OCI-LY7 (cell line): ENCODE data around the gene TCF23. TPM values are rescaled to one million over a fixed set of nuclear protein-coding genes. Genes with fewer than 3 reads are reported as not detected.

Source experiments
- BruUV-seq: library from RNA; stranded (reverse); fragments of 400-500 nt; replicated peaks from 2 replicates; lab custom pipeline; 2021; lab: Mats Ljungman, UMichigan
- CTCF ChIA-PET: fragments of 300-600 bp; sonication (Branson Sonifier 250); formaldehyde crosslinking; loops from one replicate; lab custom pipeline; 2022; ENCODE audit warnings: antibody characterized with exemption; ENCODE audit not compliant: unreplicated experiment; lab: Charles Lee
- POLR2A ChIA-PET: fragments of 300-600 bp; sonication (Branson Sonifier 250); formaldehyde crosslinking; loops from one replicate; lab custom pipeline; 2022; ENCODE audit warnings: antibody characterized with exemption; lab: Charles Lee
- DNase-seq: peaks from one replicate; pipeline ENCODE4 v3.0.0-alpha.2; 2015; ENCODE audit warnings: low spot score
- H2AFZ ChIP-seq: fragments of 200-600 bp; sonication (generic), shearing (Covaris generic); 2 replicates; pipeline ENCODE4 v1.6.1; 2014; ENCODE audit warnings: mild to moderate bottlenecking, antibody characterized with exemption, low read length, moderate library complexity
- H3K27ac ChIP-seq: fragments of 200-600 bp; sonication (generic); 2 replicates; pipeline ENCODE4 v1.5.1; 2014; ENCODE audit warnings: mixed run types, low read depth, mild to moderate bottlenecking, moderate library complexity, low read length, inconsistent platforms; ENCODE audit not compliant: poor library complexity, severe bottlenecking
- H3K36me3 ChIP-seq: fragments of 200-600 bp; sonication (generic); 2 replicates; pipeline ENCODE4 v1.6.1; 2014; ENCODE audit warnings: mild to moderate bottlenecking, antibody characterized with exemption, low read length, moderate library complexity, mixed read lengths; ENCODE audit not compliant: insufficient read depth
- H3K4me1 ChIP-seq: fragments of 200-600 bp; sonication (generic); 2 replicates; pipeline ENCODE4 v1.5.1; 2014; ENCODE audit warnings: mild to moderate bottlenecking, low read length; ENCODE audit not compliant: insufficient read depth, poor library complexity, severe bottlenecking
- H3K4me2 ChIP-seq: fragments of 200-600 bp; sonication (generic); 2 replicates; pipeline ENCODE4 v1.6.1; 2014; ENCODE audit warnings: mild to moderate bottlenecking, low read length
- H3K4me3 ChIP-seq: fragments of 200-600 bp; sonication (generic); 2 replicates; pipeline ENCODE4 v1.5.1; 2014; ENCODE audit warnings: mild to moderate bottlenecking, low read depth, low read length; ENCODE audit not compliant: poor library complexity, severe bottlenecking
- H3K79me2 ChIP-seq: fragments of 200-600 bp; sonication (generic); 2 replicates; pipeline ENCODE4 v1.6.1; 2016; ENCODE audit warnings: low read depth, mild to moderate bottlenecking, low read length, moderate library complexity, mixed read lengths; ENCODE audit not compliant: insufficient read depth
- H3K9me2 ChIP-seq: fragments of 200-600 bp; sonication (generic); 2 replicates; pipeline ENCODE4 v1.6.1; 2016; ENCODE audit warnings: mild to moderate bottlenecking, low read length, mixed read lengths; ENCODE audit not compliant: insufficient read depth
- H3K9me3 ChIP-seq: fragments of 200-600 bp; sonication (generic); 2 replicates; pipeline ENCODE4 v1.6.1; 2014; ENCODE audit warnings: mild to moderate bottlenecking, mixed run types, low read length, mixed read lengths
- H4K20me1 ChIP-seq: fragments of 200-600 bp; sonication (generic); 2 replicates; pipeline ENCODE4 v1.6.1; 2014; ENCODE audit warnings: mild to moderate bottlenecking, antibody characterized with exemption, low read length, moderate library complexity, mixed read lengths; ENCODE audit not compliant: insufficient read depth
- CTCF ChIP-seq: fragments of 200-600 bp; sonication (generic); conservative IDR thresholded peaks from 2 replicates; pipeline ENCODE4 v1.5.1; 2014; ENCODE audit warnings: mild to moderate bottlenecking, antibody characterized with exemption, low read length, moderate library complexity, mixed read lengths
- EZH2phosphoT487 ChIP-seq: fragments of 200-600 bp; sonication (generic); IDR thresholded peaks from 2 replicates; pipeline ENCODE4 v1.6.1; 2018; ENCODE audit warnings: low read depth, borderline replicate concordance, mild to moderate bottlenecking, mixed run types, antibody characterized with exemption, low read length, moderate library complexity, mixed read lengths
- intact Hi-C: fragments of 100-400 bp; cut with micrococcal nuclease; formaldehyde crosslinking; loops from one replicate; pipeline ENCODE4 v1.10.0; 2022; ENCODE audit not compliant: unreplicated experiment
- total RNA-seq, 2 experiments: library from RNA; depleted of rRNA in 1 of 2; stranded (reverse); fragments of >200 nt in 1 of 2; shearing (Covaris generic) in 1 of 2; gene quantifications; 2 replicates each; pipeline ENCODE4 v1.2.3, GENCODE V29; 2014 to 2022

TCF23 gene
- total RNA-seq, 2 experiments from 2014 or later, result 0.25 TPM; not detected in 1

DNA sequence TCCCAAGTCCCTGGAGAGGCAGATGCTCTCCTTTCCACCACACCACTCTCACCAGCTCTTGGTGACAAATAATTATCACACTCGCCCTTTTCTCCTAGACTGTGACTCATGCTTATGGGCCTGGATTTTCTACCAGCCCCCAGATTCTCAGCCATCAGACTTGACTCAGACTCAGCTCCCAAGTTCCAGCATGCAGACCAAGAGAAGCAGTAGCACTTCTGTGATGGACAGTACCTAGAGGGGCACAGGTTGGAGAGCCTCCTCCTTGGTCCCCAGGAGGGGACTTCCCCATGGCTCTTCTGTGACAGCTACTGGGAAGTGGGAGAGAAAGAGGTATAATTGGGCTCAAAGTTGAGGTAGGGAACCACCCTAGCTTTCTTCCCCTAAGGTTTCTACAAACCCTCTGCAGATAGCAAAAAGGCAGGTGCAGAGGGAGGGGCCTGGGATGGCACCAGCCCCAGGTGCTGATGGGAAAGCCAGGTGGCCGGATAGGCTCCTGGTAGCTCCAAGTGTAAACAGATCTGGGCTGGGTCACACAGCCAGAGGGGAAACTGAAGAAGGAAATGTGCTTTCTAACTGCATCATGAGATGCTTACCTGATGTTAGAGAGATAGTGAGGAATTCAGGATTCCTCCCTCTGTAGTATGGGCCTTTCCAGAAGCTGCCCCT, 4.1 kb downstream of the TCF23 start:
- Histone ChIP-seq H3K4me2 (peak overlapping the region; percentile 52), H3K9me3 (no peaks in the 10 kb centered on the region), H3K4me3 (no peak overlapping the region), H3K79me2 (no peaks in the 10 kb centered on the region), H3K36me3 (no peaks in the 10 kb centered on the region), H4K20me1 (no peaks in the 10 kb centered on the region), H2AFZ (peak overlapping the region; percentile 53), H3K9me2 (no peaks in the 10 kb centered on the region), H3K4me1 (peaks cover 39% of the 10 kb centered on the region), H3K27ac (peak overlapping the region; percentile 65)
- TF ChIP-seq CTCF, result no peak
- TF ChIP-seq EZH2phosphoT487, result no peak
- ChIA-PET CTCF (interaction anchor here (0.6 to 1.2 kb wide), 2 partner anchors 12 to 170 kb away, joined by 3 to 4 read pairs; partner anchors contain the start of gene MPV17), POLR2A (interaction anchor here (0.9 to 1.3 kb wide), 2 partner anchors 11 to 14 kb away, joined by 3 to 6 read pairs; no protein-coding TSS in a partner anchor)
- intact Hi-C loops, result no loop called here
- no TSS peak for BruUV-seq
- peak; percentile 85 for DNase-seq

DNA sequence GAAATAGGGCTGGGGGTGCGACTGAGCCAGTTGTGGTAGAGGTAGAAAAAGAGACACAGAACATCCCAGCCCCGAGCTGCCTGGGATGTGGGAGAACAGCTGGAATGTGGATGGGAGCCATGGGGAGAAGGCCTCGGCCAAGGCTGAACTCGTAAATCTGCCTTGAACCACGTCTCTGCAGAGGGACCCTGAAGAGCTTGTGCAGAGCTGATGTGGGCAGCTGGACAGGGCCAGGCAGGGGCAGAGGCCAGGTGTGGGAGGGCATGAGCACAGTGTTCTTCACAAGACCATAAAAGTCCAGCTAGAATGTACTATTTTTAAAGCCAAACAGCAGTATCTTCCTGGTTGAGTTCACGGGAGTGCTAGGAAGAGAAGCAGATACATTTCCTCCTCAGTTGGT, 5.7 kb downstream of the TCF23 start:
- no peaks in the 10 kb centered on the region for H3K79me2 ChIP-seq
- no peak overlapping the region for H3K4me3 ChIP-seq
- H2AFZ ChIP-seq, result no peak overlapping the region
- peaks cover 39% of the 10 kb centered on the region for H3K4me1 ChIP-seq
- H4K20me1 ChIP-seq, result no peaks in the 10 kb centered on the region
- CTCF ChIA-PET, result no interaction called here
- no TSS peak for BruUV-seq
- no peaks in the 10 kb centered on the region for H3K9me3 ChIP-seq
- no peaks in the 10 kb centered on the region for H3K9me2 ChIP-seq
- no peak overlapping the region for H3K4me2 ChIP-seq
- intact Hi-C loops, result no loop called here
- no peak for DNase-seq
- POLR2A ChIA-PET, result no interaction called here
- TF ChIP-seq CTCF, result no peak
- TF ChIP-seq EZH2phosphoT487, result no peak
- H3K27ac ChIP-seq, result no peak overlapping the region
- no peaks in the 10 kb centered on the region for H3K36me3 ChIP-seq

DNA sequence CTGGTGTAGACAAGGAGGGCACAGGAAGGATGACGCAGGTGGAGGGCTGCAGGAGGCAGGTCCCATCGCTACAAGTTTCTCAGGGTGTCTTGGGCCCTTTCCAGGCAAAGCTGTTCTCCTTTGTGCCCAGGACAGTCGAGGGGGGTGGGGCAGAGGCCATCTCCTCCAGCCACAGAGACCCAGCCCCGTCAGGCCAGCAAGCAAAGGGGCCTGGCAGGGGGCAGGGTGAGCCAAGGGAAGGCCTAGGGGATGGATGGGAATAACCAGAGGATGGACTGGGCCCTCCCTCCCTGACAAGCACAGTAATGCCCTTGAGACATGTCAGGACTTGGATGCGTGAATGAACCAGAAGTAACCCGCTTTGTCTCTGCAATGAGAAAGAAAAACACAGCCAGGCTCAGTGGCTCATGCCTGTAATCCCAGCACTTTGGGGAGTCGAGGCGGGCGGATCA, 6.3 kb downstream of the TCF23 start:
- H4K20me1 ChIP-seq, result no peaks in the 10 kb centered on the region
- BruUV-seq, result no TSS peak
- no peak overlapping the region for H3K4me3 ChIP-seq
- POLR2A ChIA-PET, result no interaction called here
- intact Hi-C loops, result no loop called here
- H3K79me2 ChIP-seq, result no peaks in the 10 kb centered on the region
- no peak overlapping the region for H3K27ac ChIP-seq
- CTCF ChIA-PET, result no interaction called here
- no peaks in the 10 kb centered on the region for H3K9me3 ChIP-seq
- peaks cover 39% of the 10 kb centered on the region for H3K4me1 ChIP-seq
- TF ChIP-seq CTCF (no peak), EZH2phosphoT487 (no peak)
- H3K4me2 ChIP-seq, result no peak overlapping the region
- no peak overlapping the region for H2AFZ ChIP-seq
- DNase-seq, result no peak
- no peaks in the 10 kb centered on the region for H3K36me3 ChIP-seq
- H3K9me2 ChIP-seq, result no peaks in the 10 kb centered on the region
